HG03175 (cell line): ENCODE measurements around the gene IL17REL.

Source experiments
- ATAC-seq: cut with Tn5 transposase; IDR thresholded peaks from one replicate; pipeline ENCODE4 v1.9.1; 2021; ENCODE audit warnings: mild to moderate bottlenecking, moderate library complexity; ENCODE audit not compliant: unreplicated experiment

IL17REL gene

GRCh38 chr22:49958931-49959781, 53.4 kb downstream of the IL17REL start:
- ATAC-seq, result no peak

- ATAC-seq, result no peak
Observed at GRCh38 chr22:49958366-49958921, 54.1 kb downstream of the IL17REL start.

- ATAC-seq, result no peak
Observed at GRCh38 chr22:49957826-49958365, 54.7 kb downstream of the IL17REL start.

DNA sequence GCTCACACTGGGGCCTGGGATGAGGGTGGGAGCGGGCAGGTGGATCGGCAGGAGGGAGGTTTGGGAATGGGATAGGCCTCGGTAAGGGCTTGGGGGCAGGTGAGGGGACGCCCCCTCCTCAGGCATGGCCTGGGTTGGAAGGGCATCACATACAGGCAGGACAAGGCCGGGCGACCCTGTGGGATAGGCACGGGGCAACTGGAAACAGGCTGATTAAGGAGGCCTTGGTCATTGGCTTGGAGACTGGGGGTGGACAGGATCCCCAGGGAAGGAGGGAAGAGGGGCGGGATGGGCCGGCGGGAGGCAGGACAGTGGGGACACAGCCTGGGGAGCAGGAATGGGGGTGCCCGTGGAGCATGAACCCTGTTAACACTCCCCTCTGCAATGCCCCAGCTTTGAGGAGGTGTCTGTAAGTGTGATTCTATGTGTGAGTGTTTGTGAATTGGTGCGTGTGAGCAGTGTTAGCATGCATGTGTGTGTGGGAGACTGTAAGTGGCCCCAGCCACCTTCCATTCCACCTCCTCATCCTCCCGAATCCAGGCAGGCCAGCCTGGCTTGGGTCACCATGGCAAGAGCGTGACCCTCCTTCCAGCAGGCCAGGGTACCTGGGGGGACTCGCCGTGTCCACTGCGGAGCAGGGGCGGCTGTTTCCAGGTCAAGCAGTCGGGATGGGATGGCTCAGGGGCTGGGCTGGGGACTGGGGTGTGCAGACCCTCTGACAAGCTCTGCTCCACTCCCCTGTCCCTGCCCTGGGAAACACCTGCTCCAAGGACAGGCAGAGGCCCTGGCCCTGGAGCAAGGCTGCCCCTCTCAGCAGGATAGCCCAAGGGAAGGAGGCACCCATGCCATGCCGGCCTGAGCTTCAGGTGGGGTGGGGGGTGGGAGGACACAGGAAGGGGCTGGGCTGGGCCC, 55.4 kb downstream of the IL17REL start:
- no peak for ATAC-seq

- ATAC-seq, result no peak
Observed at GRCh38 chr22:49956418-49956770, 56.2 kb downstream of the IL17REL start.

GRCh38 chr22:49955581-49956417, 56.8 kb downstream of the IL17REL start:
- no peak for ATAC-seq

DNA sequence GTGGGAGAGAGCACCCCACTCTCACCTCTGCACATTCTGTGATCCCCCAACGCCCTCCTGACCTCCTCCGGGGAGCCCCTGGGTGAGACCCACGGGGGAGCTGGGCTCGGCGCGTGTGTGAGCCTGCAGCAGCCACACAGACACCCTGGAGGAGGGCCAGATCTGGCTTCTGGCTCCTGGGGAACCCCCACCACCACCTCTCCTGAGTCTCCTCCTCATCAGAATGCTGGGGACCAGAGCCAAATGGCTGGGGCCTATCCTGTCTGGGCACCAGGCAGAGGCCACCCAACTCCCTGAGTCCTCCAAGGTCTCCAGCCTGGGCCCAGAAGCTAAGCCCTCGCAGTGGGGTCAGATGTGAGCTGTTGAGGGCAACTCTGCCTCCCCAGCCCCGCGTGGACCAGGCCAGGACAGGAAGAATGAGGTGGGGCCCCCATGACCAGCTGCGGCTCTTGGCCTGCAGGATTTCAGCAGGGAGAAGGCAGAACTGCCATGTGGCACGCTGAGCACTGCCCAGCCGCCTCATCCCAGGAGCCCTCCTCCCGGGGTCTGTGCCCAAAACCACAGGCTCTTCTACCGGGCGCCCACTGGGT, 57.5 kb downstream of the IL17REL start:
- ATAC-seq, result no peak

DNA sequence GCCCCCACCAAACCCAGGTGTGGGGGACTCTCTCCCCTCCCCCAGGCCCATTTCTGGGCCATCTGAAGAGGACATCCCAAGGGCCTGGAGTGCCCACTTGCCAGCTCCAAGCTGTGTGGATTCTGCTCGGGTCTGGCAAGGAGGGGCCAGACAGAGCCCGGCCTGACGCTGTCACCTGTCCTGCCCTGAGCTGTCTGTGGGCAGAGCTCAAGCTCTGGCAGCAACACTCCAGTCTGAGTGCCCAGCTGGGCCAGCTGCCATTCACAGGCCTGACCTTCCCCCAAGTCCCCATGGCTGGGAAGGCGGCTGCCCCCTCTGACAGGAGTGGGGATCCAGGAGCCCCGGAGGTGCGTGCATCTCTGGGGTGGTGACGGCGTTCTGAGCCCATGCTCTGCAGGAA, 58.2 kb downstream of the IL17REL start:
- no peak for ATAC-seq

GRCh38 chr22:49953680-49954344, 58.8 kb downstream of the IL17REL start:
- no peak for ATAC-seq

GRCh38 chr22:49953027-49953679, 59.4 kb downstream of the IL17REL start:
- no peak for ATAC-seq

- no peak for ATAC-seq
Observed at GRCh38 chr22:49951986-49952896, 60.3 kb downstream of the IL17REL start.

GRCh38 chr22:49951678-49951985, 60.9 kb downstream of the IL17REL start:
- ATAC-seq, result no peak

DNA sequence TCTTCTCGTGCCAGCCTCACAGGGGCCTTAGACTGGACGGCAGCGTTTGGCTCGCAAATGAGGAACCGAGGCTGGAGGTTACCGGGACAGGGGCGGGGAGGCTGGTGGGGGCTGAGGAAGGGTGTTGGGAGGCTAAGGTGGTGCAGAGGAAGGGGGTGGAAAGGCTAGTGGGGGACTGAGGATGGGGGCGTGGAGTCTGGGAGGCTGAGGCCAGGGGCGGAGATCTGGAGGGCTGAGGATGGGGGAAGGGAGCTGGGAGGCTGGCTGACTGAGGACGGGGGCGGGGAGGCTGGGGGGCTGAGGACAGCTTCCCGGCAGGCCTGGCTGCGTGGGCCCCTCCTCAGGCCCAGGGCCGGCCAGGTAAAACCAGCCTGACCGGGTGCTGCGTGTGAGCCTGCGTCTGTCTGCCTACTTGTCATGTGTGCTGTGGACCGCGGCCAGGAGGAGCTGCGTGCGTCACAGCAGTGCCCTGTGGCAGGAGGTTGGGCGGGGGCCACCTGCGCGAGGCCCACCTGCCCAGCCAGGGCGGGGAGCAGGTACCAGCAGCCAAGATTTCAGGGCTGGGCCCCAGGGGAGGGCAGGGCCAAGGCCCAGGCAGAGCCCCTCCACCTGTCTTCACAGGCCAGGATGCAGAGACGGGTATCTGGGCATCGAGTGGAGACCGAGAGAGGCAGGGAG, 61.4 kb downstream of the IL17REL start:
- no peak for ATAC-seq

DNA sequence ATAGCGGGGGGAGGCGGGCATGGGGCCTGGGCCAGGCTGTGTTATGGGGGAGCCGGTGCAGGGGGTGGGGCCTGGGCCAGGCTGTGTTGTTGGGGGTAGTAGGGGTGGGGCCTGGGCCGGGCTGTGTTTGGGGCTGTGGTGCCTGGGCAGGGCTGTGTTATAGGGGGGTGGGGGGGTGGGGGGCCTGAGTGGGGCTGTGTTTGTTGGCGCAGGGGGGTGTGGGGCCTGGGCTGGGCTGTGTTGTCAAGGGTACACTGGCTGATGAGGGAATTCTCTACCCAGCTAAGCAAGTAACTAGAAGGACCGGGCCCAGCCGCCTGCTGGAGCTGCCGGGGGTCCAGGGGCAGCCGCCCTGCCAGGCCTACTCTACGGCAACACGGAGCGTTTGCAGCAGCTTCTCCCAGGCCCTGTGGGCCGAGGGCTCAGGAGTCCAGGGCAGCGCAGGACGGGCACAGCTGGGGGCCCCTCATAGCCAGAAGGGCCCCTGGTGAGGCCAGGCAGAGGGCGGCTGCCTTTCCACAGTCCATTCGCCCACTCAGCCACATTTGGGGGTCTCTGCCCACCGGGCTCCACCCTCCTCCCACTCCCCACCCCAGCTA, 62.1 kb downstream of the IL17REL start:
- ATAC-seq, result no peak

DNA sequence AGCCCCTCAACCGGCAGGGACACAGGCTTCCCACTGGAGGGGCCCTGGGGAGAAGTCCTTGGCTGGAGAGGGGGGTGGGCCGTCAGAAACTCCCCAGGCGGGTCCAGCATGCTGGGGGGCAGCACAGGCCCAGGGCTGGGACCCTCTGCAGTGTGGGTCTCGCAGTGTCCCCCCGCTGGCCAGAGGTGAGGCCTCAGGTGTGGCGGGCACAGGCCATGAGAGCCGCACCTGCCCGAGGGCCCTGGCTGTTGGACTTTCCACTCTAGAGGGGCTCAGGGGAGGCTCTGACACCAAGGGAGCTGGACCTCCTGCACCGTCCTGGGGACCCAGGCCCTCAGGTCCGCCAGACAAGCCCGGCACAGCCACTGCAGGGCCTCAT, 62.7 kb downstream of the IL17REL start:
- ATAC-seq, result no peak

GRCh38 chr22:49948958-49949913, 63.3 kb downstream of the IL17REL start:
- no peak for ATAC-seq
